ENCODE results near the gene SLC15A3.

GRCh38 chr11:60918251-60918938 is 33.6 kb downstream of the SLC15A3 start:
- TF ChIP-seq CTCF (IDR thresholded peaks at IDR 0.05) (no peak), POLR2AphosphoS5 (IDR thresholded peaks at IDR 0.05; ENCODE audit: low read depth, low read length) (no peak), SIN3A (IDR thresholded peaks at IDR 0.05; ENCODE audit: borderline replicate concordance, insufficient read depth, low read depth, low read length) (no peak), TCF7L2 (IDR thresholded peaks at IDR 0.05; ENCODE audit: low read depth, low read length) (no peak)

All from Panc1 (cell line).